ENCODE measurements around the gene SYNE1.

SYNE1 gene

GRCh38 chr6:152296648-152297376 lies 340.4 kb downstream of the SYNE1 start:
- DNase-seq (ENCODE audit: low read depth in 2 of 2, low spot score in 1 of 2), result no peak

GRCh38 chr6:152295920-152296319 lies 341.2 kb downstream of the SYNE1 start:
- DNase-seq (ENCODE audit: low read depth in 2 of 2, low spot score in 1 of 2), result no peak

GRCh38 chr6:152295346-152295745 lies 341.8 kb downstream of the SYNE1 start:
- DNase-seq (ENCODE audit: low read depth in 2 of 2, low spot score in 1 of 2), result no peak

GRCh38 chr6:152293404-152293803 lies 343.8 kb downstream of the SYNE1 start:
- no peak for DNase-seq (ENCODE audit: low read depth in 2 of 2, low spot score in 1 of 2)

- DNase-seq (ENCODE audit: low read depth in 2 of 2, low spot score in 1 of 2), result no peak
Observed at GRCh38 chr6:152292555-152292954, 344.6 kb downstream of the SYNE1 start.

- no peak for DNase-seq (ENCODE audit: low read depth in 2 of 2, low spot score in 1 of 2)
Observed at GRCh38 chr6:152290693-152291092, 346.5 kb downstream of the SYNE1 start.

GRCh38 chr6:152277826-152278329 lies 359.3 kb downstream of the SYNE1 start:
- DNase-seq (ENCODE audit: low read depth in 2 of 2, low spot score in 1 of 2), result no peak

GRCh38 chr6:152273638-152274037 lies 363.5 kb downstream of the SYNE1 start:
- no peak for DNase-seq (ENCODE audit: low read depth in 2 of 2, low spot score in 1 of 2)

- no peak for DNase-seq (ENCODE audit: low read depth in 2 of 2, low spot score in 1 of 2)
Observed at GRCh38 chr6:152273002-152273401, 364.2 kb downstream of the SYNE1 start.

GRCh38 chr6:152272486-152272885 lies 364.7 kb downstream of the SYNE1 start:
- no peak for DNase-seq (ENCODE audit: low read depth in 2 of 2, low spot score in 1 of 2)

GRCh38 chr6:152271776-152272464 lies 365.2 kb downstream of the SYNE1 start:
- no peak for DNase-seq (ENCODE audit: low read depth in 2 of 2, low spot score in 1 of 2)

- no peak for DNase-seq (ENCODE audit: low read depth in 2 of 2, low spot score in 1 of 2)
Observed at GRCh38 chr6:152270301-152270925, 366.7 kb downstream of the SYNE1 start.

- DNase-seq (ENCODE audit: low read depth in 2 of 2, low spot score in 1 of 2), result no peak
Observed at GRCh38 chr6:152268846-152269442, 368.2 kb downstream of the SYNE1 start.

GRCh38 chr6:152267967-152268845 lies 369.0 kb downstream of the SYNE1 start:
- DNase-seq (ENCODE audit: low read depth in 2 of 2, low spot score in 1 of 2), result no peak

- DNase-seq (ENCODE audit: low read depth in 2 of 2, low spot score in 1 of 2), result no peak
Observed at GRCh38 chr6:152265651-152266050, 371.5 kb downstream of the SYNE1 start.

- DNase-seq (ENCODE audit: low read depth in 2 of 2, low spot score in 1 of 2), result no peak
Observed at GRCh38 chr6:152263582-152263981, 373.6 kb downstream of the SYNE1 start.

- DNase-seq (ENCODE audit: low read depth in 2 of 2, low spot score in 1 of 2), result no peak
Observed at GRCh38 chr6:152261179-152261578, 376.0 kb downstream of the SYNE1 start.

GRCh38 chr6:152259234-152259633 lies 377.9 kb downstream of the SYNE1 start:
- no peak for DNase-seq (ENCODE audit: low read depth in 2 of 2, low spot score in 1 of 2)

GRCh38 chr6:152257581-152257980 lies 379.6 kb downstream of the SYNE1 start:
- no peak for DNase-seq (ENCODE audit: low read depth in 2 of 2, low spot score in 1 of 2)

GRCh38 chr6:152250127-152250526 lies 387.0 kb downstream of the SYNE1 start:
- no peak for DNase-seq (ENCODE audit: low read depth in 2 of 2, low spot score in 1 of 2)

- DNase-seq (ENCODE audit: low read depth in 2 of 2, low spot score in 1 of 2), result no peak
Observed at GRCh38 chr6:152248980-152249379, 388.2 kb downstream of the SYNE1 start.

Data from stimulated activated CD8-positive, alpha-beta memory T cell treated with anti-CD3 and anti-CD28 coated beads, Interleukin-4, amount 100 ng/mL, for 4 hours (primary cell).